ENCODE results near the gene VIPR1. TPM values are rescaled to one million over a fixed set of nuclear protein-coding genes. Genes with fewer than 3 reads are reported as not detected.

VIPR1 gene
- total RNA-seq, 2 donors from 2014 or later, result 98.5 to 226 TPM

DNA sequence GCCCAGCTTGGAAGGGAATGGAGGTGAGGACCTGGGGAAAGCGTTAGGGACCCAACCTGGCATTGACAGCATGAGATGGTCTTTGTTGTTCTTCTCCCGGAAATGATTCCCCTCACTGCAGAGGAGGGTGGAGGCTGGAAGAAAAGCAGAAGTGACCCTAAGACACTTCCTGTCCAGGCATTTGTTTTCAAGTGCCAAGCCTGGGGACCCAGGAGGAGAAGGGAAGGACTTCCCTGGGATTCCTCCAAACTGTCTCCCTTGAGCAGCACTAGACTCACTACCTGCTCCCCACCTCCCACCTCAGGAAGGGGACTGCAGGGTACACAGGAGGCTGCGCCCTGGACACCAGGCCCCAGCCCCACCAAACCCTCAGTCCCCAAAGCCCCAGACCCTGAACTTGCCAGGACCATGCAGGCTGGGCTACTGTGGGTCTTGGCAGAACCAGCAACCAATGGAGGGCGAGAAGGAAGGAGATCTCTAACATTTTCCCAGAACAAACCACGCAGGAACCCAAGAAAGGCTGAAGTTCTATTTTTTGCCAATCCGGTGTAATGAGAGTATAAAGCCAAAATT lies 9.8 kb upstream of the VIPR1 start:
- H3K4me3 ChIP-seq, result no peak overlapping the region
- DNase-seq (ENCODE audit: low spot score), result no peak
- intact Hi-C loops (cut with DNase I), result no loop called here
- 81% methylated on average over 6 of the region's 6 CpGs for WGBS
- H3K27ac ChIP-seq, result peak overlapping the region in 1 of 2 donors; percentile 10
- H3K36me3 ChIP-seq, result no peaks in the 10 kb centered on the region
- TF ChIP-seq POLR2AphosphoS5 (IDR thresholded peaks at IDR 0.05) (no peak), CTCF (IDR thresholded peaks at IDR 0.05) (no peak), POLR2A (IDR thresholded peaks at IDR 0.05) (no peak)
- H3K27me3 ChIP-seq (replicated peaks; ENCODE audit: insufficient read depth), result no peaks in the 10 kb centered on the region
- H3K9me3 ChIP-seq, result no peaks in the 10 kb centered on the region
- peaks cover 15% of the 10 kb centered on the region for H3K4me1 ChIP-seq (replicated peaks)

DNA sequence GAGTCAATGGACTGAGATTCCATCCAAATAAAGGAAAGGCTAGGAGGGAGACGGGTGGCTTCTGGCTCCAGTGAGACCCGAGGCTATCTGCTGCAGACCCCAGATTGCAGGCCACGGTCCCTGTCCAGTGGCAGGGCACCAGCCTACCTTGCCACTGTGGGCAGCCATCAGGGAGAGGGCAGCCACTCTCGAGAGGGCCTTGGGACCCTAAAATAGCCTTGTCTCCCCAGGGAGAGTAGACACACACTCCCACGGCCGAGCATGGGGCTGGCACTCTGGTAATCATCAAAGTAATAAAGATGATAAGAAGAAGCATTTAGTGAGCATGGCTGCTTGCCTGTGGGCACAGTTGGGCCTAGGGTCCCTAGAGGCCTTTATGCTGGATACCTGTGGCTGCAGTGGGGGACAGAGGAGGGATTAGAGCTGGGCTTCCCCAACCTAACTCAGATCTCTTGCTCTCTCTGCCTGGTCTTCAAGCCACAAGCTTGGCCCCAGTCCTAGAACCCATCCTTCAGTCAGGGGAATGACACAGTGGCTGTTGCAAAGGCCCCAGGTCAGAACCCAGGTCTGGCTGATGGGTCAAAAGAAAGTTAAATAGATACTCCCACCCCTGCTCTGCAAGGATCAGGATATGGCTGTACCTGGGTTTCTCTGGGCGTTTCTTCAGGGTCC lies 9.2 kb upstream of the VIPR1 start:
- Histone ChIP-seq H3K9me3 (no peaks in the 10 kb centered on the region), H3K4me3 (no peak overlapping the region), H3K4me1 (replicated peaks) (peaks cover 15% of the 10 kb centered on the region), H3K27ac (peak overlapping the region in 1 of 2 donors; percentile 33), H3K36me3 (no peaks in the 10 kb centered on the region), H3K27me3 (replicated peaks; ENCODE audit: insufficient read depth) (no peaks in the 10 kb centered on the region)
- no peak for DNase-seq (ENCODE audit: low spot score)
- 93% methylated on average over 7 of the region's 7 CpGs for WGBS
- intact Hi-C loops (cut with DNase I), result no loop called here
- TF ChIP-seq CTCF (IDR thresholded peaks at IDR 0.05) (no peak), POLR2AphosphoS5 (IDR thresholded peaks at IDR 0.05) (no peak)

DNA sequence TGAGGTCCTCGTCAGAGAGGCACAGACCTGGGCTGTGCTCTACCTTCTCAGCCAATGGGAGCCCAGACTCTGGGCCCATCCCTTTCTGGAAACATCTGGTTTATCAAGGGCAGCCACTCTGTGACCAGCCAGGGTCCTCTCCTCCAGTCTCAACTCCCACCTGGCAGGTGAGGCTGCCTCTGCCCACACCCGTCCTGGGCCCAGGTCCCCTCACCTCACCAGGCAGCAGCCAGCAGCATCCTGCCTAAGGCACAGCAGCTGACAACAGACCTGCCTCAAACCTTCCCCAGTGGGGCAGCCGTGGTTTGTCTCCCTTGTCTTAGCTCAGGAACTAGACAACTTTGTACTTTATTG lies 8.7 kb upstream of the VIPR1 start:
- WGBS, result 86% methylated on average over 3 of the region's 3 CpGs
- H3K4me1 ChIP-seq (replicated peaks), result peaks cover 15% of the 10 kb centered on the region
- no peaks in the 10 kb centered on the region for H3K27me3 ChIP-seq (replicated peaks; ENCODE audit: insufficient read depth)
- H3K36me3 ChIP-seq, result no peaks in the 10 kb centered on the region
- TF ChIP-seq POLR2A (IDR thresholded peaks at IDR 0.05) (no peak), POLR2AphosphoS5 (IDR thresholded peaks at IDR 0.05) (no peak), CTCF (IDR thresholded peaks at IDR 0.05) (no peak)
- H3K27ac ChIP-seq, result peak overlapping the region in 1 of 2 donors; percentile 33
- H3K9me3 ChIP-seq, result no peaks in the 10 kb centered on the region
- no peak overlapping the region for H3K4me3 ChIP-seq
- intact Hi-C loops (cut with DNase I), result no loop called here
- DNase-seq (ENCODE audit: low spot score), result no peak

DNA sequence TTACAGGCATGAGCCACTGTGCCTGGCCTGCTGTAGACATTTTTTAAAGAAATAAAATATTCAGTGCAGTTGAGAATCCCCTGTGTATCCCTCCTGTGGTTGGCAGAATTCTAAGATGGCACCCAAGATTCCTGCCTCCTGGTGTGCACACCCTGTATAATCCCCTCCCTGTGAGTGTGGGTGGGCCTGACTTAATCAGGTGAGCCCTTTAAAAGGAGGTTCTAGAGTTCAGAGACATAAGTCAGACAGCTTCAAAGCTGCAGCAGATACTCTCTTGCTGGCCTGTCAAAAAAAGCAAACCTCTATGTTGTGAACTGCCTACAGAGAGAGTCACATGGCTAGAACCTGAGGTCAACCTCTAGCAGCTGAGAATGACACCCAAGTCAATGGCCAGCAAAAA lies 7.0 kb upstream of the VIPR1 start:
- DNase-seq (ENCODE audit: low spot score), result no peak
- intact Hi-C loops (cut with DNase I), result no loop called here
- TF ChIP-seq CTCF (IDR thresholded peaks at IDR 0.05) (no peak), POLR2A (IDR thresholded peaks at IDR 0.05) (no peak), POLR2AphosphoS5 (IDR thresholded peaks at IDR 0.05) (no peak)

More for the DNA sequence above, 7.0 kb upstream of the VIPR1 start:
- H3K4me1 ChIP-seq (replicated peaks), result peaks cover 5% of the 10 kb centered on the region
- H3K9me3 ChIP-seq, result no peaks in the 10 kb centered on the region
- no peak overlapping the region for H3K4me3 ChIP-seq
- no peaks in the 10 kb centered on the region for H3K36me3 ChIP-seq
- H3K27me3 ChIP-seq (replicated peaks; ENCODE audit: insufficient read depth), result no peaks in the 10 kb centered on the region
- H3K27ac ChIP-seq, result peak overlapping the region in 1 of 2 donors; percentile 28
